ENCODE results near the gene SIK2. TPM values are rescaled to one million over a fixed set of nuclear protein-coding genes. Genes with fewer than 3 reads are reported as not detected.

Gene SIK2
- total RNA-seq, 1 donor from 2014 or later, result 26.3 TPM

DNA sequence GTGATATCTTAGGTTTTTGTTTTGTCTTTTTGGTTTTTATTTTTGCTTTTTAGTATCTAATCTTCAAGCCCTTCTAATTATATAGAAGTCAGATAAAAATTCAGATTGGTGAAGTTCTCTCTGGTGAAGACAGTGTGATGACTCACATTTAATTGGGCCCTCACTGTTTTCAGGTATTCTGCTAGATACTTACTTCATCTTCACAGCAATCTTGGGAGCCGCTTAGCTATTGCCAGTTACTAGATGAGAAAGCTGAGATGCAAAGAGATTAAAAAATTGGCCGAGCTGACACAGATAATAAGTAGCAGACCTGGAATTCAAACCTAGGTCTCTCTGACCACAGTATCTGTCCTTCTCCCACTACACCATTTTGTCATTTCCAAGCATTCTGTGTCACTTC is 88.9 kb downstream of the SIK2 start:
- Histone ChIP-seq H3K9me3 (no peaks in the 10 kb centered on the region), H3K4me3 (no peak overlapping the region), H3K27me3 (ENCODE audit: low read depth) (no peaks in the 10 kb centered on the region), H3K27ac (no peak overlapping the region), H3K4me1 (no peaks in the 10 kb centered on the region), H3K36me3 (peaks cover 18% of the 10 kb centered on the region)
- intact Hi-C loops (cut with DNase I), result no loop called here
- TF ChIP-seq, protein P1, sequence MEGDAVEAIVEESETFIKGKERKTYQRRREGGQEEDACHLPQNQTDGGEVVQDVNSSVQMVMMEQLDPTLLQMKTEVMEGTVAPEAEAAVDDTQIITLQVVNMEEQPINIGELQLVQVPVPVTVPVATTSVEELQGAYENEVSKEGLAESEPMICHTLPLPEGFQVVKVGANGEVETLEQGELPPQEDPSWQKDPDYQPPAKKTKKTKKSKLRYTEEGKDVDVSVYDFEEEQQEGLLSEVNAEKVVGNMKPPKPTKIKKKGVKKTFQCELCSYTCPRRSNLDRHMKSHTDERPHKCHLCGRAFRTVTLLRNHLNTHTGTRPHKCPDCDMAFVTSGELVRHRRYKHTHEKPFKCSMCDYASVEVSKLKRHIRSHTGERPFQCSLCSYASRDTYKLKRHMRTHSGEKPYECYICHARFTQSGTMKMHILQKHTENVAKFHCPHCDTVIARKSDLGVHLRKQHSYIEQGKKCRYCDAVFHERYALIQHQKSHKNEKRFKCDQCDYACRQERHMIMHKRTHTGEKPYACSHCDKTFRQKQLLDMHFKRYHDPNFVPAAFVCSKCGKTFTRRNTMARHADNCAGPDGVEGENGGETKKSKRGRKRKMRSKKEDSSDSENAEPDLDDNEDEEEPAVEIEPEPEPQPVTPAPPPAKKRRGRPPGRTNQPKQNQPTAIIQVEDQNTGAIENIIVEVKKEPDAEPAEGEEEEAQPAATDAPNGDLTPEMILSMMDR (IDR thresholded peaks at IDR 0.05), result no peak
- ATAC-seq, result no peak
- DNase-seq, result no peak

DNA sequence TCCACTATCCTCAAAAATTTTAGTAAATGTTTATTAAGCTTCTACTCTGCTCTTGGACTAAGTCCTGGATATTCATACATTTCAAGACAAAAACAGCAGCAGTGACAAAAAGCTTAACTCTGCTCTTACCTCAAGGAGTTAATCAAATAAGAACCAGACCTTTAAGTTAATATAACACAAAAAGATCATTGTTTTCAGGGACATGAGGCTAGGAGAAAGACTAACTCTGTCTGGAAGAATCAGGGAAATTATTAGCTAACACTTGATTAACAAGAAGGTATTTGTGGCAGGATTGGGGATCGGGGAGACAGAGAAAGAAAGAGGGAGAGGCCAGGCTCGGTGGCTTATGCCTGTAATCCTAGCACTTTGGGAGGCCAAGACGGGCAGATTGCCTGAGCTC is 89.5 kb downstream of the SIK2 start:
- H3K27me3 ChIP-seq (ENCODE audit: low read depth), result no peaks in the 10 kb centered on the region

DNA sequence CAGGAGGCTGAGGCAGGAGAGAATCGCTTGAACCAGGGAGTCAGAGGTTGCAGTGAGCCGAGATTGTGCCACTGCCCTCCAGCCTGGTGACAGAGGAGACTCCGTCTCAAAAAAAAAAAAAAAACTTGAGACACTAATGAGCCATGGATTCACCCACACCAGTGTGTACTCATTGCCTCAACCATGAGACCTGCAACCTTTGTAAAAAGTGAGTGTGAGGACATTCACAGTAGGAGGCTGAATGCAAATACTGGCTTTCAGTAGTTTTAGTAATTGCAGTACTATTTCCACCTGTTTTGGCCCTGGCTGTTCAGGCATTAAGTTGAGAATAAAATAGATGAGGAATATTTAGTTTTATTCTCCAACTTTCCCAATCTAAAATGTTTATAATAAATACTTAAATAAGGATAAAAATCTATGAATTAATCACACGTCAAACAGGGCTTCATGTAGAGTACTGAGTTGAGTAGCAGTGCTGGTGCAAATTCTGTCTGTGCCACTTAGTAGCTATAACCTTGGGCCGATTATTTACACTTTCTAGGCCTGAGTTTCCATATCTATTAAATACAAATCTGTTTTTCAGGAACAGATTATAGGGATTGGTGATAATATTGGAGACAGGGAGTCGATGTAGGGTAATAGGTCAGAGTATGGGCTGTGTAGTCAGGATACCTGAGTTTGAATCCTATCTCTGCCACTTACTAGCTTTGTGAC is 91.1 kb downstream of the SIK2 start:
- no peaks in the 10 kb centered on the region for H3K27me3 ChIP-seq (ENCODE audit: low read depth)
- no peak overlapping the region for H3K27ac ChIP-seq
- DNase-seq, result no peak
- ATAC-seq, result no peak
- intact Hi-C loops (cut with DNase I), result no loop called here
- H3K36me3 ChIP-seq, result peaks cover 12% of the 10 kb centered on the region
- no peaks in the 10 kb centered on the region for H3K9me3 ChIP-seq
- no peaks in the 10 kb centered on the region for H3K4me1 ChIP-seq
- TF ChIP-seq, protein P1 (IDR thresholded peaks at IDR 0.05), result no peak
- no peak overlapping the region for H3K4me3 ChIP-seq

More for the DNA sequence above, 89.5 kb downstream of the SIK2 start:
- intact Hi-C loops (cut with DNase I), result no loop called here
- H3K4me3 ChIP-seq, result no peak overlapping the region
- no peaks in the 10 kb centered on the region for H3K9me3 ChIP-seq
- H3K4me1 ChIP-seq, result no peaks in the 10 kb centered on the region
- ATAC-seq (no peak), DNase-seq (no peak)
- H3K36me3 ChIP-seq, result peaks cover 18% of the 10 kb centered on the region
- TF ChIP-seq, protein P1 (IDR thresholded peaks at IDR 0.05), result no peak
- no peak overlapping the region for H3K27ac ChIP-seq

DNA sequence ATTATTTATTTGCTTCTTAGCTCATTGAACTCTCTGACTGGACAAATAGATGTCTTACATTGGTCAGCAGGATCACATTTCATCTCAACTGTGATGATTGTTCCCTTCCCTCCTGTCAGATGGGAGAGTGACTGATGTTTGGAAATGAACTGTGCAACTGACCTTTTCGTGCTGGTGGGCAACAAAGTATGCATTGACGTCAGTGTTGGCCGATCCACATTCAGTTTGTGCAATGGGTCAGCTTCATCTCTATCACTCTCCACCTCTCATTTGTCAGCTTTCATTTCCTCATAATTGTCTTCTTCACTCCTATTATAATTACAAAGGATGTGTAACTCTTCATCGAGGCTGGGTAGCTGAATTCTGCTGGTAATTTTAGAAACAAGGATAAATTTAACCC is 92.6 kb downstream of the SIK2 start:
- Histone ChIP-seq H3K4me1 (peaks cover 9% of the 10 kb centered on the region), H3K27ac (no peak overlapping the region), H3K27me3 (ENCODE audit: low read depth) (no peaks in the 10 kb centered on the region), H3K36me3 (no peaks in the 10 kb centered on the region), H3K4me3 (no peak overlapping the region), H3K9me3 (no peaks in the 10 kb centered on the region)
- intact Hi-C loops (cut with DNase I), result no loop called here
- peak; percentile 38 to 57 for ATAC-seq
- TF ChIP-seq, protein P1 (IDR thresholded peaks at IDR 0.05), result no peak
- no peak for DNase-seq

DNA sequence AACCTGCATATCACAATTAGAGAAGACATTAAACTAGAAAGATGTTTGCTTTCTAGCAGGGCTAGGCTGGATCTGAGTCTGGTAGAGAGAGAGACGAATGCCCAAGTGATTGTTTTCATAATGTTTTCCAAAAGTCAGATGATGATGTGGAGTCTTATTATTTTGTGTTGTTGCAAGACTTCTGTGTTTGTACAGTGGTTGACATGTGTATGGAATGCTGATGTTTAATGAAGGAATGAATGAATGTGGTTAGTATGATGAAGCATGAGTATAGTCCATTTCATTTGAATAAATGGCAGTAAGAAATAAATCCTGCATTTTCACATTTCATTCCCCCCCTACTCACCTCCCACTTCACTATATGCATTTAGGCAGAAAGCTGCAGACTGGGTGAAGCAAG is 94.3 kb downstream of the SIK2 start:
- no peaks in the 10 kb centered on the region for H3K9me3 ChIP-seq
- peaks cover 7% of the 10 kb centered on the region for H3K36me3 ChIP-seq
- intact Hi-C loops (cut with DNase I), result no loop called here

More for the DNA sequence above, 94.3 kb downstream of the SIK2 start:
- no peak for DNase-seq
- Histone ChIP-seq H3K27ac (no peak overlapping the region), H3K27me3 (ENCODE audit: low read depth) (no peaks in the 10 kb centered on the region), H3K4me3 (no peak overlapping the region), H3K4me1 (peaks cover 11% of the 10 kb centered on the region)
- TF ChIP-seq, protein P1 (IDR thresholded peaks at IDR 0.05), result no peak
- no peak for ATAC-seq

All from lower lobe of right lung (tissue), 2 donors.